H9 (cell line): ENCODE measurements around the gene PTGER2. TPM values are rescaled to one million over a fixed set of nuclear protein-coding genes. Genes with fewer than 3 reads are reported as not detected.

Source experiments
- DNase-seq: peaks from one replicate; pipeline ENCODE4 v3.0.0-alpha.2; 2017
- H2AFZ ChIP-seq: one replicate; pipeline ENCODE4 v1.6.1; 2013; ENCODE audit warnings: mild to moderate bottlenecking, low read length, control low read depth, moderate library complexity
- H2AK5ac ChIP-seq: 2 replicates; pipeline ENCODE4 v1.6.1; 2013; ENCODE audit warnings: low read length, control low read depth, mixed read lengths; ENCODE audit not compliant: insufficient read length
- H2BK120ac ChIP-seq: one replicate; pipeline ENCODE4 v1.6.1; 2013; ENCODE audit warnings: low read depth, mild to moderate bottlenecking, low read length, control low read depth, inconsistent platforms; ENCODE audit not compliant: poor library complexity, severe bottlenecking
- H2BK12ac ChIP-seq: 2 replicates; pipeline ENCODE4 v1.6.1; 2013; ENCODE audit warnings: low read length, control low read depth, mixed read lengths, low read depth; ENCODE audit not compliant: insufficient read length
- H2BK15ac ChIP-seq: 2 replicates; pipeline ENCODE4 v1.6.1; 2013; ENCODE audit warnings: low read depth, low read length, control low read depth
- H2BK20ac ChIP-seq: one replicate; pipeline ENCODE4 v1.6.1; 2013; ENCODE audit warnings: low read depth, mild to moderate bottlenecking, low read length, control low read depth, inconsistent platforms; ENCODE audit not compliant: poor library complexity, severe bottlenecking
- H2BK5ac ChIP-seq: 2 replicates; pipeline ENCODE4 v1.6.1; 2013; ENCODE audit warnings: low read length, control low read depth, mixed read lengths; ENCODE audit not compliant: insufficient read length
- H3K14ac ChIP-seq: 2 replicates; pipeline ENCODE4 v1.6.1; 2013; ENCODE audit warnings: low read length, control low read depth; ENCODE audit not compliant: insufficient read depth
- H3K18ac ChIP-seq: 2 replicates; pipeline ENCODE4 v1.6.1; 2013; ENCODE audit warnings: low read depth, mild to moderate bottlenecking, mixed read lengths, low read length, control low read depth; ENCODE audit not compliant: insufficient read length
- H3K23ac ChIP-seq: 2 replicates; pipeline ENCODE4 v1.6.1; 2013; ENCODE audit warnings: low read length, control low read depth, mixed read lengths, low read depth; ENCODE audit not compliant: insufficient read length
- H3K23me2 ChIP-seq: 2 replicates; pipeline ENCODE4 v1.6.1; 2013; ENCODE audit warnings: low read depth, mild to moderate bottlenecking, mixed read lengths, low read length, control low read depth; ENCODE audit not compliant: insufficient read length, poor library complexity, severe bottlenecking
- H3K27ac ChIP-seq: 2 replicates; pipeline ENCODE4 v1.5.1; 2013; ENCODE audit warnings: low read length, control low read depth, mixed read lengths, low read depth; ENCODE audit not compliant: insufficient read length
- H3K27me3 ChIP-seq: 2 replicates; pipeline ENCODE4 v1.6.1; 2013; ENCODE audit warnings: low read length, control low read depth, inconsistent platforms; ENCODE audit not compliant: insufficient read depth
- H3K4ac ChIP-seq: 2 replicates; pipeline ENCODE4 v1.6.1; 2013; ENCODE audit warnings: low read depth, mild to moderate bottlenecking, control low read depth, inconsistent platforms, low read length, moderate library complexity
- H3K4me1 ChIP-seq: 2 replicates; pipeline ENCODE4 v1.6.1; 2013; ENCODE audit warnings: low read length, control low read depth, inconsistent platforms; ENCODE audit not compliant: insufficient read depth
- H3K4me2 ChIP-seq: 2 replicates; pipeline ENCODE4 v1.6.1; 2013; ENCODE audit warnings: low read length, control low read depth, mixed read lengths; ENCODE audit not compliant: insufficient read length, insufficient read depth
- H3K56ac ChIP-seq: 2 replicates; pipeline ENCODE4 v1.6.1; 2013; ENCODE audit warnings: low read depth, mild to moderate bottlenecking, mixed read lengths, low read length, control low read depth; ENCODE audit not compliant: insufficient read length
- H3K79me1 ChIP-seq: 2 replicates; pipeline ENCODE4 v1.6.1; 2013; ENCODE audit warnings: low read depth, mild to moderate bottlenecking, moderate library complexity, low read length, control low read depth, inconsistent platforms; ENCODE audit not compliant: insufficient read depth, poor library complexity, severe bottlenecking
- H3K79me2 ChIP-seq: 2 replicates; pipeline ENCODE4 v1.6.1; 2013; ENCODE audit warnings: low read length, control low read depth, inconsistent platforms; ENCODE audit not compliant: insufficient read depth
- H3K9ac ChIP-seq: 2 replicates; pipeline ENCODE4 v1.6.1; 2013; ENCODE audit warnings: low read length, control low read depth, mixed read lengths; ENCODE audit not compliant: insufficient read length; ENCODE audit errors: extremely low read depth
- H3K9me3 ChIP-seq: one replicate; pipeline ENCODE4 v1.6.1; 2013; ENCODE audit warnings: low read depth, low read length, inconsistent platforms; ENCODE audit not compliant: control insufficient read depth
- H3T11ph ChIP-seq: one replicate; pipeline ENCODE4 v1.6.1; 2013; ENCODE audit warnings: mild to moderate bottlenecking, low read length, control low read depth, inconsistent platforms
- H4K20me1 ChIP-seq: one replicate; pipeline ENCODE4 v1.6.1; 2013; ENCODE audit not compliant: control insufficient read depth, insufficient read length, insufficient read depth
- H4K5ac ChIP-seq: 2 replicates; pipeline ENCODE4 v1.6.1; 2013; ENCODE audit warnings: low read depth, mild to moderate bottlenecking, mixed read lengths, low read length, control low read depth; ENCODE audit not compliant: insufficient read length
- H4K8ac ChIP-seq: replicated peaks from 2 replicates; pipeline ENCODE4 v1.6.1; 2013; ENCODE audit warnings: low read length, control low read depth, mixed read lengths, low read depth; ENCODE audit not compliant: insufficient read length
- H4K91ac ChIP-seq: 2 replicates; pipeline ENCODE4 v1.6.1; 2013; ENCODE audit warnings: low read depth, mild to moderate bottlenecking, moderate library complexity, mixed read lengths, low read length, control low read depth; ENCODE audit not compliant: insufficient read length
- H3K27ac Mint-ChIP-seq, 3 experiments: 2 replicates in 2 of 3; 3 replicates in 1 of 3; pipeline ENCODE4 v1.8.0; 2020 to 2021; ENCODE audit warnings: mixed read lengths in 3 of 3, mild to moderate bottlenecking in 1 of 3, moderate library complexity in 1 of 3
- H3K27me3 Mint-ChIP-seq: 2 replicates; pipeline ENCODE4 v1.8.0; 2021; ENCODE audit warnings: low read depth, mild to moderate bottlenecking, moderate library complexity, mixed read lengths
- H3K36me3 Mint-ChIP-seq, 3 experiments: 2 replicates in 2 of 3; 3 replicates in 1 of 3; pipeline ENCODE4 v1.8.0; 2020 to 2021; ENCODE audit warnings: low read depth in 3 of 3, mixed read lengths in 3 of 3; ENCODE audit not compliant: insufficient read depth in 1 of 3
- H3K4me1 Mint-ChIP-seq, 2 experiments: 2 replicates each; pipeline ENCODE4 v1.8.0; 2020; ENCODE audit warnings: mixed read lengths in 2 of 2
- H3K4me3 Mint-ChIP-seq, 2 experiments: 2 replicates in 1 of 2; 3 replicates in 1 of 2; pipeline ENCODE4 v1.8.0; 2020 to 2021; ENCODE audit warnings: mild to moderate bottlenecking in 2 of 2, mixed read lengths in 2 of 2, moderate library complexity in 1 of 2
- H3K9me3 Mint-ChIP-seq, 2 experiments: 2 replicates in 1 of 2; 3 replicates in 1 of 2; pipeline ENCODE4 v1.8.0; 2020; ENCODE audit warnings: mild to moderate bottlenecking in 2 of 2, mixed read lengths in 2 of 2, moderate library complexity in 1 of 2
- CTCF ChIP-seq: fragments of 200-600 bp; sonication (generic); conservative IDR thresholded peaks from 3 replicates; pipeline ENCODE4 v1.8.0; 2021; ENCODE audit warnings: antibody characterized with exemption, mild to moderate bottlenecking
- WGBS: extraction: QIAGEN DNeasy Blood & Tissue Kit; methylation state at CpG from one replicate; pipeline ENCODE4 v1.1.7; 2013; ENCODE audit warnings: missing lambda C conversion rate, low lambda C conversion rate, mixed read lengths; ENCODE audit not compliant: insufficient read length; ENCODE audit errors: extremely low coverage; 5-methylcytosine and 5-hydroxymethylcytosine counted together
- total RNA-seq: library from RNA; stranded (reverse); gene quantifications from 2 replicates; pipeline ENCODE4 v1.2.1, GENCODE V29; 2021

The PTGER2 gene
- total RNA-seq, 1 experiment from 2014 or later = 1.0 TPM

- Histone ChIP-seq H3K14ac (no peak overlapping the region), H3T11ph (no peak overlapping the region), H3K9me3 (no peaks in the 10 kb centered on the region), H4K5ac (no peak overlapping the region), H3K18ac (no peak overlapping the region), H3K23me2 (no peaks in the 10 kb centered on the region), H3K23ac (no peak overlapping the region), H3K4me1 (no peaks in the 10 kb centered on the region), H3K79me2 (no peaks in the 10 kb centered on the region), H2BK5ac (no peak overlapping the region), H3K79me1 (no peaks in the 10 kb centered on the region), H2AFZ (no peak overlapping the region), H4K91ac (no peak overlapping the region), H3K4ac (no peak overlapping the region), H3K56ac (no peak overlapping the region), H2BK20ac (no peak overlapping the region), H2BK120ac (no peak overlapping the region), H4K20me1 (no peaks in the 10 kb centered on the region), H3K9ac (no peak overlapping the region), H3K4me2 (no peak overlapping the region), H2BK12ac (no peak overlapping the region), H4K8ac (no peak overlapping the region), H2AK5ac (no peak overlapping the region), H2BK15ac (no peak overlapping the region), H3K27ac (no peak overlapping the region), H3K27me3 (no peaks in the 10 kb centered on the region; the same call in 1 of the 2 replicates)
- no CpG with 5 or more reads among the region's 4 CpGs for WGBS
- Mint-ChIP-seq H3K27ac (no peak overlapping the region), H3K9me3 (no peaks in the 10 kb centered on the region; a peak in 1 of 5 replicates), H3K4me1 (peaks cover 0 to 5% of the 10 kb centered on the region in 2 experiments; a peak in 2 of 4 replicates), H3K27me3 (no peaks in the 10 kb centered on the region), H3K36me3 (no peaks in the 10 kb centered on the region), H3K4me3 (no peak overlapping the region)
- TF ChIP-seq CTCF = no peak
- no peak for DNase-seq
Measured at GRCh38 chr14:52352569-52352968, 38.5 kb downstream of the PTGER2 start.
